DOHH2 (cell line): ENCODE data around the gene PDE4D.

Experiments used
- CTCF ChIP-seq: fragments of 200-600 bp; sonication (generic); IDR thresholded peaks from one replicate; pipeline ENCODE4 v1.5.1; 2014; ENCODE audit warnings: antibody characterized with exemption, mild to moderate bottlenecking, low read depth, low read length; ENCODE audit not compliant: poor library complexity, severe bottlenecking
- EZH2phosphoT487 ChIP-seq: fragments of 200-600 bp; sonication (generic); IDR thresholded peaks from 2 replicates; pipeline ENCODE4 v1.6.1; 2017; ENCODE audit warnings: borderline replicate concordance, mild to moderate bottlenecking, antibody characterized with exemption, low read length, moderate library complexity, mixed read lengths

- no peak for TF ChIP-seq CTCF
- TF ChIP-seq EZH2phosphoT487 = no peak
These were observed 238.8 kb downstream of the PDE4D start for GRCh38 chr5:59654691-59655090.
